H1 (cell line): Measurements from ENCODE around the gene R3HDM2. TPM values are rescaled to one million over a fixed set of nuclear protein-coding genes. Genes with fewer than 3 reads are reported as not detected.
A peak's percentile ranks its signal among the peaks of the same experiment; 100 is the strongest.

Experiments
- CTCF ChIA-PET: fragments of 300-600 bp; sonication (Branson Sonifier 250); formaldehyde crosslinking; loops from one replicate; lab custom pipeline; 2021; ENCODE audit not compliant: partially characterized antibody; lab: Charles Lee
- POLR2A ChIA-PET: fragments of 300-600 bp; sonication (Branson Sonifier 250); formaldehyde crosslinking; loops from one replicate; lab custom pipeline; 2021; ENCODE audit warnings: inconsistent platforms; ENCODE audit not compliant: partially characterized antibody; lab: Charles Lee
- DNase-seq, 2 experiments: peaks; one replicate each; pipeline versions ENCODE4 v3.0.0 to v3.0.0-alpha.2; 2010 to 2022; ENCODE audit warnings: low spot score in 2 of 2, low read depth in 1 of 2, mixed read lengths in 1 of 2
- FAIRE-seq: peaks from 2 replicates; lab custom pipeline; 2011; peaks lifted over from hg19 to GRCh38; lab: Jason Lieb, UNC
- H2AFZ ChIP-seq: 2 replicates; pipeline ENCODE4 v1.8.1; 2012; ENCODE audit warnings: low read length, inconsistent platforms
- H2AK5ac ChIP-seq: 2 replicates; pipeline ENCODE4 v1.6.1; 2013; ENCODE audit warnings: low read depth, low read length
- H2BK120ac ChIP-seq: replicated peaks from 2 replicates; pipeline ENCODE3; 2013; ENCODE audit warnings: low read depth, low read length, inconsistent platforms
- H2BK12ac ChIP-seq: 2 replicates; pipeline ENCODE4 v1.6.1; 2013; ENCODE audit warnings: low read depth, low read length
- H2BK15ac ChIP-seq: 2 replicates; pipeline ENCODE4 v1.6.1; 2013; ENCODE audit warnings: low read length
- H2BK20ac ChIP-seq: 2 replicates; pipeline ENCODE4 v1.6.1; 2013; ENCODE audit warnings: low read length
- H2BK5ac ChIP-seq: 2 replicates; pipeline ENCODE4 v1.6.1; 2013; ENCODE audit warnings: low read depth, low read length
- H3K14ac ChIP-seq: 2 replicates; pipeline ENCODE4 v1.6.1; 2013; ENCODE audit warnings: inconsistent platforms; ENCODE audit not compliant: insufficient read length
- H3K18ac ChIP-seq: 2 replicates; pipeline ENCODE4 v1.6.1; 2013; ENCODE audit warnings: low read length; ENCODE audit errors: extremely low read depth
- H3K23ac ChIP-seq: 2 replicates; pipeline ENCODE4 v1.6.1; 2013; ENCODE audit warnings: inconsistent platforms; ENCODE audit not compliant: insufficient read length
- H3K23me2 ChIP-seq: 2 replicates; pipeline ENCODE4 v1.6.1; 2013; ENCODE audit warnings: low read depth, low read length
- H3K27ac ChIP-seq: 2 replicates; pipeline ENCODE4 v1.6.1; 2011; ENCODE audit warnings: low read depth, low read length, inconsistent platforms
- H3K27me3 ChIP-seq, 4 experiments: replicated peaks in 1 of 4; 1 replicate in 1 of 4; 2 replicates in 3 of 4; pipeline versions ENCODE4 v1.6.1 to v1.8.1; 2011 to 2013; ENCODE audit warnings: low read length in 3 of 4, mild to moderate bottlenecking in 3 of 4, inconsistent platforms in 2 of 4, mixed read lengths in 2 of 4, moderate library complexity in 1 of 4; ENCODE audit not compliant: control insufficient read depth in 3 of 4, insufficient read depth in 3 of 4; ENCODE audit errors: extremely low read depth in 1 of 4
- H3K36me3 ChIP-seq, 4 experiments: 2 replicates each; pipeline versions ENCODE4 v1.6.1 to v1.8.1; 2011 to 2013; ENCODE audit warnings: mild to moderate bottlenecking in 4 of 4, low read length in 3 of 4, moderate library complexity in 2 of 4, control low read depth in 1 of 4, inconsistent platforms in 1 of 4; ENCODE audit not compliant: insufficient read depth in 4 of 4, control insufficient read depth in 2 of 4
- H3K4ac ChIP-seq: replicated peaks from 2 replicates; pipeline ENCODE3; 2013; ENCODE audit warnings: low read length, low read depth, mixed read lengths, inconsistent platforms; ENCODE audit not compliant: insufficient read length
- H3K4me1 ChIP-seq, 4 experiments: replicated peaks in 1 of 4; 1 replicate in 1 of 4; 2 replicates in 3 of 4; pipeline versions ENCODE4 v1.6.1 to v1.8.1; 2011 to 2013; ENCODE audit warnings: low read length in 3 of 4, inconsistent platforms in 2 of 4, mixed read lengths in 1 of 4; ENCODE audit not compliant: insufficient read depth in 4 of 4, control insufficient read depth in 3 of 4
- H3K4me2 ChIP-seq, 2 experiments: 2 replicates each; pipeline versions ENCODE4 v1.6.1 to v1.8.1; 2011 to 2013; ENCODE audit warnings: low read depth in 2 of 2, low read length in 2 of 2, control low read depth in 1 of 2, inconsistent platforms in 1 of 2, mild to moderate bottlenecking in 1 of 2; ENCODE audit not compliant: insufficient read depth in 1 of 2
- H3K4me3 ChIP-seq, 4 experiments: fragments of 200-600, 300-600 bp in 1 of 4; sonication (generic), shearing (Covaris generic), sonication (Bioruptor Twin) in 1 of 4; 2 replicates each; pipeline versions ENCODE4 v1.5.1 to v1.8.1; 2011 to 2016; ENCODE audit warnings: low read length in 4 of 4, low read depth in 3 of 4, control low read depth in 2 of 4, inconsistent platforms in 2 of 4, mild to moderate bottlenecking in 2 of 4, mixed read lengths in 1 of 4, moderate library complexity in 1 of 4; ENCODE audit not compliant: insufficient read depth in 2 of 4; ENCODE audit errors: extremely low read depth in 1 of 4
- H3K56ac ChIP-seq: replicated peaks from 2 replicates; pipeline ENCODE3; 2013; ENCODE audit warnings: low read depth, mild to moderate bottlenecking, mixed read lengths, low read length, inconsistent platforms; ENCODE audit not compliant: insufficient read length
- H3K79me1 ChIP-seq: 2 replicates; pipeline ENCODE4 v1.6.1; 2013; ENCODE audit warnings: low read depth, low read length, control low read depth
- H3K79me2 ChIP-seq, 2 experiments: 2 replicates each; pipeline versions ENCODE4 v1.6.1 to v1.8.1; 2012 to 2013; ENCODE audit warnings: low read length in 2 of 2, mild to moderate bottlenecking in 2 of 2, inconsistent platforms in 1 of 2; ENCODE audit not compliant: insufficient read depth in 2 of 2, control insufficient read depth in 1 of 2
- H3K9ac ChIP-seq, 4 experiments: replicated peaks in 1 of 4; 1 replicate in 1 of 4; 2 replicates in 3 of 4; pipeline versions ENCODE4 v1.6.1 to v1.8.1; 2011 to 2013; ENCODE audit warnings: low read depth in 3 of 4, low read length in 3 of 4, control low read depth in 2 of 4, mild to moderate bottlenecking in 2 of 4, moderate library complexity in 2 of 4, inconsistent platforms in 1 of 4; ENCODE audit errors: extremely low read depth in 1 of 4
- H3K9me3 ChIP-seq, 2 experiments: 2 replicates each; pipeline versions ENCODE4 v1.6.1 to v1.8.1; 2012 to 2013; ENCODE audit warnings: mild to moderate bottlenecking in 2 of 2, moderate library complexity in 2 of 2, control low read depth in 1 of 2, inconsistent platforms in 1 of 2, low read depth in 1 of 2, low read length in 1 of 2, mixed read lengths in 1 of 2; ENCODE audit not compliant: insufficient read depth in 2 of 2
- H4K20me1 ChIP-seq, 2 experiments: replicated peaks in 1 of 2; 2 replicates each; pipeline versions ENCODE3 to v1.8.1; 2011 to 2013; ENCODE audit warnings: inconsistent platforms in 2 of 2, low read length in 2 of 2, mild to moderate bottlenecking in 1 of 2; ENCODE audit not compliant: insufficient read depth in 2 of 2, control insufficient read depth in 1 of 2
- H4K5ac ChIP-seq: 2 replicates; pipeline ENCODE4 v1.6.1; 2013; ENCODE audit warnings: low read length, low read depth, mixed read lengths, inconsistent platforms; ENCODE audit not compliant: insufficient read length
- H4K8ac ChIP-seq: 2 replicates; pipeline ENCODE4 v1.8.0; 2013; ENCODE audit warnings: mild to moderate bottlenecking, moderate library complexity, low read length, inconsistent platforms; ENCODE audit not compliant: insufficient read depth; ENCODE audit errors: extremely low read depth
- H4K91ac ChIP-seq: replicated peaks from 2 replicates; pipeline ENCODE3; 2013; ENCODE audit warnings: low read length, mixed read lengths, inconsistent platforms; ENCODE audit not compliant: insufficient read length
- FOSL1 ChIP-seq: IDR thresholded peaks from 2 replicates; pipeline ENCODE4 v1.6.1; 2011; ENCODE audit warnings: mild to moderate bottlenecking, low read depth, low read length, moderate library complexity; ENCODE audit not compliant: insufficient read depth
- PHF8 ChIP-seq: fragments of 200-600 bp; sonication (generic); conservative IDR thresholded peaks from 2 replicates; pipeline ENCODE4 v1.7.1; 2012; ENCODE audit warnings: low read depth, mild to moderate bottlenecking, inconsistent platforms, low read length, moderate library complexity
- RAD21 ChIP-seq, 2 experiments: IDR thresholded peaks in 1 of 2; conservative IDR thresholded peaks in 1 of 2; 2 replicates each; pipeline ENCODE4 v1.6.1; 2011; ENCODE audit warnings: low read depth in 2 of 2, low read length in 2 of 2, improper control_type of control experiment in 1 of 2, inconsistent platforms in 1 of 2, mild to moderate bottlenecking in 1 of 2, moderate library complexity in 1 of 2
- RBBP5 ChIP-seq: IDR thresholded peaks from 2 replicates; pipeline ENCODE4 v1.7.1; 2012; ENCODE audit warnings: low read depth, mild to moderate bottlenecking, inconsistent platforms, low read length, moderate library complexity, borderline replicate concordance
- SAP30 ChIP-seq: fragments of 300-600 bp; sonication (generic); IDR thresholded peaks from 2 replicates; pipeline ENCODE4 v1.7.1; 2012; ENCODE audit warnings: low read length, moderate library complexity, mild to moderate bottlenecking, inconsistent platforms; ENCODE audit not compliant: insufficient read depth, insufficient replicate concordance
- SP2 ChIP-seq: IDR thresholded peaks from 2 replicates; pipeline ENCODE4 v1.6.1; 2012; ENCODE audit warnings: mild to moderate bottlenecking, low read length, inconsistent platforms
- TAF1 ChIP-seq: IDR thresholded peaks from 2 replicates; pipeline ENCODE4 v1.6.1; 2011; ENCODE audit warnings: mild to moderate bottlenecking, low read depth, low read length
- TAF7 ChIP-seq: optimal IDR thresholded peaks from 2 replicates; pipeline ENCODE3; 2011; ENCODE audit warnings: low read depth, mild to moderate bottlenecking, inconsistent platforms, low read length, moderate library complexity, borderline replicate concordance
- YY1 ChIP-seq: IDR thresholded peaks from 2 replicates; pipeline ENCODE4 v1.6.1; 2011; ENCODE audit warnings: low read depth, mild to moderate bottlenecking, low read length
- ZNF274 ChIP-seq: IDR thresholded peaks from 2 replicates; pipeline ENCODE4 v1.7.0; 2012; ENCODE audit warnings: low read length, borderline replicate concordance; ENCODE audit errors: extremely low read depth
- WGBS, 2 experiments: shearing (Covaris generic) in 1 of 2; methylation state at CpG; one replicate each; pipeline versions ENCODE4 v1.1.6 to v1.1.7; 2013 to 2015; ENCODE audit warnings: low lambda C conversion rate in 2 of 2, mixed read lengths in 2 of 2, inconsistent platforms in 1 of 2, low coverage in 1 of 2, missing lambda C conversion rate in 1 of 2; ENCODE audit not compliant: insufficient replicate concordance in 2 of 2, insufficient coverage in 1 of 2, insufficient read length in 1 of 2; ENCODE audit errors: extremely low coverage in 1 of 2, missing lambda C conversion rate in 1 of 2; 5-methylcytosine and 5-hydroxymethylcytosine counted together
- polyA plus RNA-seq, 7 experiments: library from polyadenylated mRNA; depleted of rRNA in 3 of 7; stranded (reverse) in 5 of 7; unstranded in 2 of 7; fragments of >200 nt in 5 of 7; fragments of 200-250 nt in 2 of 7; gene quantifications; 1 replicate in 5 of 7; 2 replicates in 1 of 7; 4 replicates in 1 of 7; pipeline versions ENCODE4 v1.2.1 to v1.2.3, GENCODE V29; 2011 to 2013; ENCODE audit warnings: missing spikeins in 2 of 7, mixed read lengths in 2 of 7
- total RNA-seq: library from RNA; stranded (reverse); fragmentation: NEBNext Ultra II Directional; extraction: Animal tissue kit (Norgen Biotek cat#: 25700); gene quantifications from 2 replicates; pipeline ENCODE4 v1.2.1, GENCODE V29; 2021
- TF ChIP-seq, protein P1 (sequence below): IDR thresholded peaks from 2 replicates; pipeline ENCODE4 v1.6.1; 2011; ENCODE audit warnings: low read depth, mild to moderate bottlenecking, low read length; ENCODE audit not compliant: insufficient read depth
- TF ChIP-seq, protein P2 (sequence below): IDR thresholded peaks from 2 replicates; pipeline ENCODE4 v1.6.1; 2012; ENCODE audit warnings: inconsistent platforms

R3HDM2 gene
- total and polyA plus RNA-seq, 2 of the 8 experiments (the other 6 are each of a cell fraction or from before 2014, with no cell fraction given): 25.6 to 27.0 TPM

DNA sequence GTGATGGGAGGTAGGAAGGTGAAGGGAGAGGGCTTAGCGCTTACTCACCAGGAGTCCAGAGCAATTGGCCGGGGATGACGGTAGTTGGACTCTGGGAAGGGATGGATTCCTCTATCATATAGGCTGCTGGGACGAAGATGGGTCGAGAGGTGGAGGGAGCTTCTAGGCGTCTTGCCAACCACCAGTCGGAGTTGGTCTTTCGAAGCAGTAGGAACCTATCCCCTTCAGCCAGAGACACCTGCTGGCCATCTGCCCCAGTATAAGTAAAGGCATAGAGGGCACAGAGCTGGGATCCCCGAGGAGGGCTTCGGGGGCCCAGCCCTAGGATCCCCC is 48.2 kb upstream of the R3HDM2 start:
- Histone ChIP-seq H2AK5ac (no peak overlapping the region), H3K27me3 (peaks cover 20 to 35% (median 33%) of the 10 kb centered on the region in 4 experiments), H3K23ac (no peak overlapping the region), H2BK120ac (no peak overlapping the region), H3K4me1 (peaks cover 0 to 25% (median 11%) of the 10 kb centered on the region in 4 experiments; a peak in 6 of 7 replicates), H3K9ac (no peak overlapping the region), H3K23me2 (peaks cover 8% of the 10 kb centered on the region; the same call in 1 of the 2 replicates), H4K5ac (no peak overlapping the region), H3K4me3 (no peak overlapping the region), H2AFZ (no peak overlapping the region), H3K4ac (no peak overlapping the region), H4K8ac (no peak overlapping the region), H2BK12ac (peak overlapping the region; percentile 4; the same call in 1 of the 2 replicates), H3K18ac (no peak overlapping the region), H3K14ac (no peak overlapping the region), H2BK15ac (no peak overlapping the region), H2BK5ac (no peak overlapping the region), H4K20me1 (peaks cover 0 to 1% of the 10 kb centered on the region in 2 experiments), H3K27ac (no peak overlapping the region), H3K56ac (no peak overlapping the region), H3K36me3 (no peaks in the 10 kb centered on the region), H3K9me3 (no peaks in the 10 kb centered on the region), H3K79me1 (no peaks in the 10 kb centered on the region), H3K79me2 (no peaks in the 10 kb centered on the region), H4K91ac (no peak overlapping the region), H3K4me2 (no peak overlapping the region), H2BK20ac (no peak overlapping the region)
- FAIRE-seq (no peak), DNase-seq (no peak)
- POLR2A ChIA-PET: no interaction called here
- WGBS, 2 experiments: 87% methylated on average over 10 of the region's 10 CpGs; no CpG with 5 or more reads in 1 of the 2 experiments
- CTCF ChIA-PET: interaction anchor here (1.0 to 25.1 kb wide), 4 partner anchors 8 to 252 kb away, joined by 3 to 441 read pairs (median 4); partner anchors contain the start of genes GLI1 and INHBE
- TF ChIP-seq SAP30: no peak
- no peak for TF ChIP-seq RBBP5
- no peak for TF ChIP-seq FOSL1
- no peak for TF ChIP-seq TAF1
- no peak for TF ChIP-seq YY1
- TF ChIP-seq SP2: no peak
- no peak for TF ChIP-seq PHF8
- TF ChIP-seq ZNF274: no peak
- TF ChIP-seq RAD21 (IDR thresholded peaks at IDR 0.05 in 1 of 2, conservative IDR thresholded peaks at IDR 0.05 in 1 of 2; ENCODE audit: low read depth in 2 of 2, low read length in 2 of 2): no peak
- TF ChIP-seq, protein P1, sequence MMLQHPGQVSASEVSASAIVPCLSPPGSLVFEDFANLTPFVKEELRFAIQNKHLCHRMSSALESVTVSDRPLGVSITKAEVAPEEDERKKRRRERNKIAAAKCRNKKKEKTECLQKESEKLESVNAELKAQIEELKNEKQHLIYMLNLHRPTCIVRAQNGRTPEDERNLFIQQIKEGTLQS: no peak
- no peak for TF ChIP-seq TAF7
- TF ChIP-seq, protein P2, sequence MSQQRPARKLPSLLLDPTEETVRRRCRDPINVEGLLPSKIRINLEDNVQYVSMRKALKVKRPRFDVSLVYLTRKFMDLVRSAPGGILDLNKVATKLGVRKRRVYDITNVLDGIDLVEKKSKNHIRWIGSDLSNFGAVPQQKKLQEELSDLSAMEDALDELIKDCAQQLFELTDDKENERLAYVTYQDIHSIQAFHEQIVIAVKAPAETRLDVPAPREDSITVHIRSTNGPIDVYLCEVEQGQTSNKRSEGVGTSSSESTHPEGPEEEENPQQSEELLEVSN: no peak
